Stimulated activated CD4-positive, alpha-beta T cell treated with anti-CD3 and anti-CD28 coated beads, TNF-alpha, amount 100 ng/mL, for 48 hours (primary cell): ENCODE results near the gene SCAMP5.

Experiments used
- DNase-seq, 3 donors: peaks; one replicate each; pipeline ENCODE4 v3.0.0-alpha.2; 2020; ENCODE audit warnings: low read depth in 3 of 3

The SCAMP5 gene

GRCh38 chr15:75070674-75071073 is 75.3 kb downstream of the SCAMP5 start:
- DNase-seq: no peak
